Stimulated activated CD8-positive, alpha-beta memory T cell treated with anti-CD3 and anti-CD28 coated beads, Interleukin-4, amount 100 ng/mL, for 24 hours (primary cell): Measurements from ENCODE around the gene PSMB8.
"Not testable (repeated sequence)": the region's sequence is repeated elsewhere in the genome, so short reads cannot be mapped to it uniquely, and the experiment has no call there.

Source experiments
- DNase-seq: peaks from one replicate; pipeline ENCODE4 v3.0.0-alpha.2; 2020; ENCODE audit warnings: low read depth

PSMB8 gene

DNA sequence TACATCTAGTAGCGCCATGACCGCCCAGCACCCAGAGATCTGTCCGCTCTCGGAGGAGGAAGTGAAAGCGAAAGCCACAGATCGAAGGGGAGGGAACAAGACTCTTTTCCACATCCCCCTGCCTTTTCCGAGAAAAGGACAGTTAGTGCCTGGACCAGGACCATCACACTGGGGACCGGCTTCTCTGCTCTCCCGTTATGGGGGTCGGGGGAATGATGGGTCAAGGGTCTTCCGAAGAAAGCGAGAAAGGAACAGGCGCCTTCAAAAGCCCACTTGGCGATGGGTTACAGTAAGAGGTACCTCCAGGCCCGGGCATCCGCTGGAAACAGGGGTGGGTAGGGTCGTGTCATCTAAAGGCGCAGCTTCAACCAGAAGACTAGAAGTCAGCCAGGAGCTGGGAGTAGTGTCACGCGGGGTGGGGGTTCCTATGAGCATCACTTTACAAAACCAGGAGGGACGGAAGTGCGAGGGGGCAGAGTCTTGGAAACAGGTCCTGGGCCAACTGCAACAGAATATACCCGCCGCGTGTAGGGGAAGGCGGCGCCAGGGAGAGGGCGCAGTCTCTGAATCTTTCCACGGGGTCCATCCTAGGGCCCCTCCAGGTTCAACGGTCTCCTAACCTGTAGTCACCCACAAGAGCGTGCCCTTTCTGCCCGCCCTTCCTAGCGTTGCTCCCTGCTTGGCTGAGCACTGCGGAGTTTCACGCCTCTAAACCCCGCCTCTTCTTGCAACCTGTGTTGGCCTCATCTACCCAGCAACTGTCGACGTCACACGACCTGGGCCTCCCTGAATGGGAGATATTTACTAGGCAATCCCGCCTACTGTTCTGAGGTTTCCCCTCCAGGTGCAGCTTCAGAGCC lies at the start of gene PSMB8:
Gene PSMB8, minus strand, starts transcription at position 69 of the 860 bp plus-strand sequence. Its CDS starts 51 bp downstream, at position 18.
- peak; percentile 96 for DNase-seq

DNA sequence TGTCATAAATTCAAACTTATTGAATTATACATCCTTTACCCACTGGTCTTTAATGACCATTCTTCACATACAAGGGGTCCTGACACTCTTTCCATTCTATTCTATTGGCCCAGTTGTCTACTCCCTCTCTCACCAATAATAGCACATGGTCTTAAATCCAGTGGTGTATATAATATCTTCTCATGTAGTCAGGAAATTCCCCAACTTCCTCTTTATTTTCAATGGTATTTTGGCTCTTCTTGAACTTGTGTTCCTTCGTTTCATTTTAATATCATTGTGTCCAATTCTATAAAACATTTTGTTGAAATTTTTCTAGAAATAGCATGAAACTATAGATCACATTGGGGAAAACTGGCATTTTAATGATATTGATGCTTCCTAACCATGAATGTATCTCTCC lies 47.0 kb upstream of the PSMB8 start:
- no peak for DNase-seq

DNA sequence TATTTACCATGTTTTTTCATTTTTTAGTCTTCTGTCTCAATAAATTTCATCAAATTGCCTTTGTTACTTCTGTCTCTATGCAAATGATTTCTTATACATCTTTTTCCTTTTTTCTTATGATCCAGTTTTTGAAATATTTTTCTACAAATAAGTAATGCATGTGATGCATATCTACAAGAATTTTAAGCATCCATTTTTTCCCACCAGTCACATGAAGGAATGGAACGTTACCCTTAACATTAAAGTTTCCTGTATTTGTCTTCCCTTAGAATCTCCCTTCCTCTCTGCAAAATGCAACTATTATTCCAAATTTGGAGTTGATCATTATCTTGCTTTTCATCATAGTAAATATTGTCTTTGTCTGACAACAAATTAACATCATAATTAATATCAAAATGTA lies 45.7 kb upstream of the PSMB8 start:
- no peak for DNase-seq

DNA sequence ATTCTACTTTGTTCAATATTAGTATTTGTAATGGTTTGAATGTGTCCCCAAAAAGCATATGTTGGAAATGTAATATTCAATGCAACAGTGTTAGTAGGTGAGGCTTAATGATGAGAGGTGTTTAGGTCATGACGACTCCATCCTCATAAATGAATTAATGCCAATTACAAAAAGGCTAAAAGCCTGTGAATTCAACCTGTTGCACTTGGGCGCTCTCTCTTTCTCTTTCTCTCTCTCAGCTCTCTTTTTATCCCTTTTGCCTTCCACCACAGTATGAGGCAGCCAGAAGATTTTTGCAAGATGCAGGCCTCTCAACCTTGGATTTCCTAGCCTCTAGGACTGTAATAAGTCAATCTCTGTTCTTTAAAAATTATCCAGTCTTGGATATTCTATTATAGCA lies 44.7 kb upstream of the PSMB8 start:
- no peak for DNase-seq

DNA sequence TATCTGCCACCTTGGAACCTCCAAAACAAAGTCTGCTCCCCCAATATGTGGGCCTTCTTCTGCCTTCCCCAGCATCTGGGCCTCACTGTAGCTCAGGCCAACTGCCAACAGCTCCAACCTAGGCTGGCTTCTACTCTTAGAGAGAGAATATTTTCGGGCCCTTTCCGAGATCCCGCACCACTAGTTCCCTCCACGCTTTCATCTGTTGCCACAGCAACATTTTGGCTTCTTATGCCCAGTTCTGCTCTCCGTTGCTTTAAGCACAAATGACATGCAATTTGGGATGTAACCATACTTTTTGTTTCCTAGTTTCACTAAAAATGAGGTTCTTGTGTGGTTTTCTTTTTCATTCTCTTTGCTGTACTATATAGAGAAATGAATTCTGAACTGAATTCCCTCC lies 43.8 kb upstream of the PSMB8 start:
- no peak for DNase-seq

DNA sequence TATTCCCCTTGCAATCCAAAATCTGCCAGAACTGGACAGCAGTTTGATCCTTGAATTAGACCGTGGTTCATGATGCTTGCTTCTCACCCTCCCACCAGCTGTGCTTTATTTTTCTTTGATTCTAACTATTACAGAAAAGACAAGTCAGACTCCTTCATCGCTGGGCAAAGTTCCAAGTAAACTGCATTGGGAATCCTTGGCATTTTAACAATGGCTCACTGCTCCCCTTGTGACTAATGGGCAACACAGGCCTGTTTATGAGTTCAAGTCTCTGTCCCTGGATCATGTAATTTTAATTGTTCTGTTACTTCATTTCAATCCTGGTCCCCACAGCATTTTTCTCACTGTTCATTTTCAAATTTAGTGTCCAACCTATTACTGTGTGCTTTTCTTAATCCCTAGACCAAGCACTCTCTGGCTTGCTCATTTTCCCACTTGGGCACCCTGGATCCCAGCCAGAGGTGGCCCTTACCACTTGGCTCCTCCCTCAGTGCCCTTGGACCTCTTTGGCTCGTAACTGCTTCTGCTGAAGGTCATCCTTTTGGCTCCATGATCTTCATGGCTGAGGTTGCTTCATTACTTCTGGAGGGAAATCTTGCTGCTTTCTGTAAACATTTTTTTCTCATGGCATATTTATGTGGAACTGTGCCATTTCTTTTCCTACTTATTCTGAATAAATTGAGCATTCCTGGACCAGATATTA lies 43.0 kb upstream of the PSMB8 start:
- no peak for DNase-seq

DNA sequence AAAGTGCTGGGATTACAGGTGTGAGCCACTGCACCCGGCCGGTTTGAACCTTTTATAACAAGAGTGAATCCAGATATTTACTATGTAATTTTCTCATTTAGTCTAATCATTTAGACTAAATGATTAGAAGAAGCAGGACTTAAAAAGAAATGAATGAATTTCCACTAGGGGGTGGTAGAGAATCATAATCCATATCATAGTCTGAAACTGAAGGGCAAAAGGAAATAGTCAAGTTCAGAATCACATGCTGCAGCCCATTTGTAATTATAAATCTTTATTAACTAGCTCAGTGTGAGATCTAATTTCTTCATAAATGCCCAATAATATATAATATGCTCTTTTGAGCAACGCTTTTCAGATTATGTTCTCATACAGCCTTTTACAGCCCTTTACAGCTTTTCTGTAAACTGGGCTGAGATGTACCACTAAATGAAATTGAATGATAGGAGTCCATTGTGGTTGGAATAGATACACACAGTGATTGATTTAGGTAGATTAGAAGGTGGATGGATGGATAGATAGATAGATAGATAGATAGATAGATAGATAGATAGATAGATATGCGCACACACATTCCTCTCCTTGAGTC lies 41.9 kb upstream of the PSMB8 start:
- no peak for DNase-seq

DNA sequence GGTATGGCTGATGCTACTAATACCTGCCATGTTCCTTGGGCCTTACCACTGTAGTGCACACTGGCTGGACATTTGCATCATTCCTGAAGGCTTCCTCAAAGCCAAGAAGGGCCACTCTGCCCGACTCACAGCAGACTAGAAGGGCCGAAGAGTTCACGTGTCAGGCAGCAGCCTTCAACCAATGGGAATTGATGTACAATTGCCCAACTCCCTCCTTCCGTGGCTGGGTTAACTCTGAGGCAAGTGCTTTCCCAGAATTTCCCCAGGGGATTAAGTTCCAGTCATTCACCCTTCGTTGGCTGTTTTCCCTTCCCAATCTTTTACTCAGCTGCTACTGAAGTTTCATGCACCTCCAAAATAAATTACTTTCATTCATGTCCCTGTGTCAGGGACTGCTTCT lies 39.9 kb upstream of the PSMB8 start:
- DNase-seq: no peak

DNA sequence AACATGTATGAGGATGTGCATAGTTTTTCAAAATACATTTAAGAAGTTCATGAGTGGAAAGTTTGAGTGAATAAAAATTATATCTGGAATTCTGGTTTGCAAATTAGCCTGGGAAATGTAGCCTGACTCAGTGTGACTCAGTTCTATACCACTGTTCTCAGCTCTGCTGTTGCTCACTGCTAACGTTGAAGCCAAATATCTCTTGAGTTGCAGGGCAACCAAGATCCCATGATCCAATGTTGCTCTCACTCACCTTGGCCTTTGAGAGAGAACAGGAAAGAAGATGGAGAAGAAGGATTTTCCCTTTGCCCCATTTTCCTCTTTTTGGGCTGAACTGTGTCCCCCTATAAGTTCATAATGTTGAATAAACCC lies 39.0 kb upstream of the PSMB8 start:
- no peak for DNase-seq

DNA sequence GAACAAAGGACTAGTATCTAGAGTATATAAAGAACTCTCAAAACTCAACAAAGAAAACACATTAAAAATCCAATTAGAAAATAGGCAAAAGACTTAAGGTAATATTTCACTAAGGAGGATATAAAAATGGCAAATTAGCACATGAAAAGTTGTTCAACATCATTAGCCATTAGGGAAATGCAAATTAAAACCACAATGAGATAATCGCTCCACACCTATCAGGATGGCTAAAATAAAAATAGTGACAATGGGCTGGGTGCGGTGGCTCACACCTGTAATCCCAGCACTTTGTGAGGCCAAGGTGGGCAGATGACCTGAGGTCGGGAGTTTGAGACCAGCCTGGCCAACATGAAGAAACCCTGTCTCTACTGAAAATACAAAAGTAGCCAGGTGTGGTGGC lies 37.1 kb upstream of the PSMB8 start:
- DNase-seq: not testable (repeated sequence)

DNA sequence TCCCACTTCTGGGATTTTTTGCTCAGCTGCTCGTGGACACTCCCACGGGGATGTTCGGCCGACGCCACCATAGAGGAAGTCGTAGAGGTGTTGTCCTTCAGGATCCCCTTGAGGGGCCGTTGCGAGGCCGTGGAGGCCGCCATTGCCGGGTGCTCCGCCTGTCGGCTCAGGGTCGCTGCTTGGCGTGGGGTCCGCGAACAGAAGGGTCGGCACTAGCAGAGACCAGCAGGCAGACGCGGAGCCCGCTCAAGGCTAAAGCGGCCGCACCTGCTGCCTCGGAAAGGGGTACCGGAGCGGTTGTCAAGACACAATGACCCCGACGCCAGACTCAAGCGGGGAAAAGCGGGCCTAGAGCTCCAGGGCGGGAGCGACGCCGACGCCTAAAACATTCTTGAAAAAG lies 35.8 kb upstream of the PSMB8 start:
- DNase-seq: no peak

DNA sequence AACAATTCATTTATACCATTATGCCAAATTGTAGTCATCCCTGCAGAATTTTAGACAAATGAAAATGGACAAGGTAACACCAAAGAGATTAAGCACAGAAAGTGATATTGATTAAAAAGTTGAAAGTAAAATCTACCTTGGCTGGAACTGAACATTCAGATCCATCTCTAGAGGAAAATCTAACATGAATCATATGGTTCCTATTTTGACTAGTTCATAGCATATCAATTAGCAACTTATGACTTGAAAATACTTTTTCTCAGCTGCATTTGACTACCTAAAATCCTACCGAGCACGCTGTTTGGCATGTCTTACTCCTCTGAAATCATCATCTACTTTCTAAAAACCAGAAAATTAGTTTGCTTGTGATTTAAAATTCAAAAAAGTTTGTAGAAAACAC lies 32.8 kb upstream of the PSMB8 start:
- DNase-seq: no peak

DNA sequence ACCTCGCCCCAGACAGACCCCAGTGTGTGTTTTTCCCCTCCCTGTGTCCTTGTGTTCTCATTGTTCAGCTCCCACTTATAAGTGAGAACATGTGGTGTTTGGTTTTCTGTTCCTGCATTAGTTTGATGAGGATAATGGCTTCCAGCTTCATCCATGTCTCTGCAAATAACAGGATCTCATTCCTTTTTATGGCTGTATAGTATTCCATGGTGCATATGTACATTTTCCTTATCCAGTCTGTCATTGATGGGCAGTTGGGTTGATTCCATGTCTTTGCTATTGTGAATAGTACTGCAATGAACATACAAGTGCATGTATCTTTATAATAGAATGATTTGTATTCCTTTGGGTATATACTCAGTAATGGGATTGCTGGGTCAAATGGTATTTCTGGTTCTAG lies 30.1 kb upstream of the PSMB8 start:
- DNase-seq: not testable (repeated sequence)

DNA sequence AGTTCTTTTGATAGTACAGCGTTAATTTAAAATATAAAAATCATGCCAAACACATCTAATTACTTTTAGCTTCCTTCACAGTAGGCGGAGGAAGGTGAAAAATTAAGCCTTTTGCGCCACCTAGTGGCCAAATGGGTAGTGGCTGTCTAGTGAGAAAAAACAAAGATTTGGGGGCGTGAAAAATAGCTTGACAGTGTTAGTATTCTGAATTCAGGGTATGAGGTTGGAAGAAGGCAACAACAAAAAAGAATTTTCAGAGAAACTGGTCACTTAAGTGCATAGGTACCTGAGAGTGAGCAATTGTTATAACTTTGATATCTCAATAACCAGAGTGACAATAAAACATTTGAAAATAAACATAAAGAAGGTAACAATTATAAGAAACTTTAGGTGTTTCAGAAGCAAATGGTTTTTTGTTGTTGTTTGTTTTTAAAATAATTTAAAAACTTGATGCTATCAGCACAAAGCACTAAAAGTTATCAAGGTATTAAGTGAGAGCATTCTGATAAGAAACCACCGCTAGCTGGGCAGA lies 24.5 kb upstream of the PSMB8 start:
- peak; percentile 77 for DNase-seq

DNA sequence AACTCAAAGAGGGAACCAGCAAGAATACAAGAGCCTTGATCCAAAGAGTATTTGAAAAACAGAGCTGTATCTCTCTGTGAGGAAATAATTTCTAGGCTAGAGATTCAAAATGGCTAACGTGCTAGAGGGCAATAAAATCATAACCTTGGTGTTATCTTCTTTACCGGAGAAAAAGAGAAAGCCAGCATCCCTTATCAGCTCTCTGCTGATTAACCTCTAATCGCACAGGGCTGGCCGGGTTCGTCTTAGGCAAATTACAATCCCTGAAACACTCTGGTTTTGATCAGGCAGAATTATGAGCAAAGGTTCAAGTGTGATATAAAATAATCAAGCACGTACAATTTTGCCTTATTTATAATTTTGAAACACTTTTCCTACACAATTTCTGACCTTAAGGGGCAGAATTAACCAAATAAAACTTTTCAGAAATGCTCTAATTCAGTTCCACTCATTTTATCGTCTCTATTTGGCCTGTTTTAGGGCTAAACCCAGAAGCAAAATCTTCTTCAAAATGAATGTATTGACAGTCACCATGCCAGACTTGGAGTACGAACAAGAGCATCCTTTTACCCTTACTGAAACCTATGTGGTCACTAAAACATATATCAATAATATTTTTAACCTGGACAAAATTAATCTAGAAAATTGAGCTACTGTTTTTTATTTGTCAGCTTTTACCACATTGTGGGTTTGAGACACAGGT lies 23.9 kb upstream of the PSMB8 start:
- no peak for DNase-seq

DNA sequence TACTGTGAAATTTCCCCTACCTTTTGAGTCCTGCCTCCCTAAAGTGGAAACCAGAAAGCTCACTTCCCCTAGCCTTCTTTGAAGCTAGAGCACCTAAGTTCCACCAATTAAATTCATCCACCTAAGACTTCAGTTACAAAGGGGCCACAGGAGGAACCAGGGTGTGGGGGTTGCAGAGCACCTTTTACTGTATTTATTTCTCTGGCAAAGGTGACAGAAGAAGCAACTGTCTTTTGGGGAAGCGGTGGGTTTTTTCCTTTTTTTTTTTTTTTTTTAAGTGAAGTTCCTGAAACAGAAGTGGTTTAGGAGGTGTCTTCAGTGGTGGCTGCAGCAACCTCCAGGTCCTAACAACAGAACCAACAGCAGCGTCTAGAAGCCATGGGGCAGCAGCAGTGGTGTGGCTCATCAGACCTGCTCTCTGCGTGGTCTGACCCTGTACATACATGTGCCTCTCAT lies 23.2 kb upstream of the PSMB8 start:
- no peak for DNase-seq

DNA sequence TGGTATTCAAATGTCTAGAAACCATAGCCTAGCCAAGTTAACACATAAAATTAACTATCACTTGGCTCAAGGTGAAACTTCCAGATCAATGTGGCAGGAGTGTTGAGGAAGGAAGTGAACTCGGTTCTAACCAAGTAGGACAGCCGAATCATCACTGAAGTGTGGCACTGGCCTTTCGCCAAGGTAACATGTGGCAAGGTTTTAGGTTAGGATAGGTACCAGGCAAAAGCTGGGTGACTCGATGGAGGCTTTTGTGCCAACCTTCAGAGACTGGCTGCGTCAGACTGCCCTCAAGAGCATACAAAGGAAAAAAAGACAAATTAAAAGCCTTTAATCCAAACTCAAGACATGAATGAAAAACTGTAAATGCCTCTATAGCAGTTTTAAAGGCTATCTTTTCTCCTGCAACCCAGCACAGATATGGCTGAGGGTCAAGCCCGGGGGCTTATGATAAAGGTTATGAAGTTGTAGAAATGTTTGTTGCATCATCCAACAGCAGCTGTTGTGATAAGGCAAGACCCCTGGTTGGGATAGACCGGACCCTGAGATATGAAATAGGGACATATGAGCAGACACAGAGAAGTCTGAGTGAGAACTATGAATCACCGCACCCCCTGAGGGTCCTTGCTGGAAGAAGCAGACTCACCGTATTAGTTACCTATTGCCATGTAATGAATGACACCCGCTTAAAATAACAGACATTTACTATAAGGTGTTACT lies 22.0 kb upstream of the PSMB8 start:
- DNase-seq: no peak

DNA sequence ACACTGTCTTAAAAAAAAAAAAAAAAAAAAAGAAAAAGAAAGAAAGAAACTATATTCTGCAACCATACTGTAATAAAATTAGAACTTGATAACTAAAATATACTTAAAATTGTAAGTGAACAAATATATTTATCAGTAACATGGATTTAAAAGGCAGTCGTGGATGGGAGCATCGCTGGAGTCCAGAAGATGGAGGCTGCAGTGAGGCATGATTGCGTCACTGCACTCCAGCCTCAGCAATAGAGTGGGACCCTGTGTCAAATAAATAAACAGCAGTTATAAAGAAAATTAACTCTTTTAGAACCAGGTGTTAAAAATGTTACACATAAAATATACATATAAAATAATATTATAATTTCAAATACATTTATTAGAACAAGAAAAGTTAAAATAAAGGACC lies 18.9 kb upstream of the PSMB8 start:
- no peak for DNase-seq

DNA sequence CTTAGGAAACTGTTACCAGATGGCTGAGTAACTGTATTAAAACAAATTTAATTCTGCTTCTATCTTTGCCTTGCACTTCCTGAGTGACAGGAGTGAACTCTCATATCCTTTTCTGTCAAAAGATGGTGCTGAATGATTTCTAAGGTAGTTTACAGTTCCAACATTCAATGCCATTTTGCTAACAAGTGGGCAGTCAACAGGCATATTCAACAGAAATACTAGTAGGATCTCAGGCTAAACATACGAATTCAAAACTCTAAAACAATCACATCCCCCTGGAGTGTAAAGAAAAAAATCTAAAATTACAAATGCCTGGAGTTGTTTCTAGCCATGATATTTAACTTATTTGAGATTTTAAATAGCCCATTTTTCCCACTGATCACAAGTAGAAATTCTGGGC lies 16.8 kb upstream of the PSMB8 start:
- no peak for DNase-seq

DNA sequence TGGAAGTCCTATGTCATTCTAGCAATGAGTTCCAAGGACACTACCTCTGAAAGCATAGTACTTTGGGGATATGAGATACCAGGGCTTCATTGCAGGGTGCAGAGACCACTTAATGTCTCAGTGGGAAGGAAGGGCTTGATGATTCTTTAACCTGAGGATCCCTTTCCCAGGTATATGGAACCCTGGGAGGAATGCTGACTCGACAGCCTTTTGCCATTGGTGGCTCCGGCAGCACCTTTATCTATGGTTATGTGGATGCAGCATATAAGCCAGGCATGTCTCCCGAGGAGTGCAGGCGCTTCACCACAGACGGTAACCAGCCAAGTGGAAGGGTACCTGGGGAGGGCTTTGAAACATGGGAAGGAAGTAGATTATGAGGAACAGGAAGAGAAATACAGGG lies 14.3 kb upstream of the PSMB8 start:
- DNase-seq: no peak

DNA sequence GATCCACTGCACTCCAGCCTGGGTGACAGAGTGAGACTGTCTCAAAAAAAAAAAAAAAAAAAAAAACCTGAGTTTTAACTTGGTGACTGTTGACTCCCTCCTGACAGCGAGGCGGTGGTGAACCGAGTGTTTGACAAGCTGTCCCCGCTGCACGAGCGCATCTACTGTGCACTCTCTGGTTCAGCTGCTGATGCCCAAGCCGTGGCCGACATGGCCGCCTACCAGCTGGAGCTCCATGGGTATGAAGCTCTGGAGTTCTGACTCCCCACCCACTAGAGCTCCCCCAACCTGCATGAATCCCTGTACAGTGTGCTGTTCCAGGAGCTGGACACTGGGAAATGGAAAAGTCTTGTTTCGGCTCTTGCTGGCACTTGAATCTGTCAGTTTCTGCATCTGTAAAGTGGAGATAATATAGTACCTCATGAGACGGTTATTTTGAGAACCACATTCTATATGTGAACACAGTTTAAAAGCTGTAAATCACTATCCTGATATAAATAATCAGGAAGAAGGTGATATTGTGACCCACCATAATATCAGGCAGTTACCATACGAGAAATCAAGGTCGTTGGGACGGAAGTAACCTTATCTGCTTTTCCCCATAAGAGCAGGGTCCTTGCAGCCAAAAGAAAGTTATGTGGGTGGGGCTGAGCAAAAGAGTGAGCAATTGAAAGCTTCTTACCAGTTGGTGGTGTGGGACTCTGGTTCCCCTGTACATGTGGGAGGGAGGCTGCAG lies 13.5 kb upstream of the PSMB8 start:
- no peak for DNase-seq
